Muscle of leg (tissue), 11 donors: ENCODE measurements around the gene CACNA1S. TPM values are rescaled to one million over a fixed set of nuclear protein-coding genes. Genes with fewer than 3 reads are reported as not detected.
A peak's percentile ranks its signal among the peaks of the same experiment; 100 is the strongest.

ENCODE experiments used
- DNase-seq: peaks from one replicate; pipeline ENCODE4 v3.0.0; 2013
- H3K27ac ChIP-seq: one replicate; pipeline ENCODE4 v1.5.1; 2013; ENCODE audit warnings: mild to moderate bottlenecking, low read length, control low read depth
- H3K27me3 ChIP-seq: one replicate; pipeline ENCODE4 v1.6.1; 2013; ENCODE audit warnings: low read length; ENCODE audit not compliant: control insufficient read depth, insufficient read depth
- H3K36me3 ChIP-seq: one replicate; pipeline ENCODE4 v1.6.1; 2013; ENCODE audit warnings: low read length; ENCODE audit not compliant: control insufficient read depth, insufficient read depth
- H3K4me1 ChIP-seq: one replicate; pipeline ENCODE4 v1.6.1; 2013; ENCODE audit warnings: low read length; ENCODE audit not compliant: control insufficient read depth, insufficient read depth
- H3K4me3 ChIP-seq: one replicate; pipeline ENCODE4 v1.5.1; 2013; ENCODE audit warnings: low read length, control low read depth
- H3K9me3 ChIP-seq: replicated peaks from 2 replicates; pipeline ENCODE4 v1.6.1; 2013; ENCODE audit warnings: low read depth, low read length; ENCODE audit not compliant: control insufficient read depth
- WGBS: methylation state at CpG from one replicate; pipeline ENCODE4 v1.1.5; 2013; ENCODE audit warnings: missing lambda C conversion rate; ENCODE audit not compliant: insufficient coverage; 5-methylcytosine and 5-hydroxymethylcytosine counted together
- polyA plus RNA-seq, 8 donors: library from polyadenylated mRNA; unstranded; fragments of 120-200 nt; gene quantifications; one replicate each; pipeline versions ENCODE4 v1.2.1 to v1.2.3, GENCODE V29; 2013; ENCODE audit warnings: inconsistent platforms in 1 of 8, low replicate concordance in 1 of 8; ENCODE audit not compliant: insufficient read length in 8 of 8, insufficient read depth in 1 of 8
- total RNA-seq: library from RNA; stranded (reverse); fragments of 120-200 nt; gene quantifications from one replicate; pipeline ENCODE4 v1.2.4, GENCODE V29; 2013

CACNA1S gene
- total and polyA plus RNA-seq, 9 donors = 26.1 to 55.2 (median 41.5) TPM

GRCh38 chr1:201020040-201020591 is 92.1 kb downstream of the CACNA1S start:
- WGBS = 75% methylated on average over 2 of the region's 4 CpGs
- Histone ChIP-seq H3K9me3 (no peaks in the 10 kb centered on the region), H3K4me3 (no peak overlapping the region), H3K4me1 (peaks cover 59% of the 10 kb centered on the region), H3K36me3 (no peaks in the 10 kb centered on the region), H3K27ac (peak overlapping the region; percentile 3), H3K27me3 (peaks cover 30% of the 10 kb centered on the region)
- DNase-seq = no peak

- Histone ChIP-seq H3K4me3 (no peak overlapping the region), H3K4me1 (peaks cover 60% of the 10 kb centered on the region), H3K27me3 (peaks cover 32% of the 10 kb centered on the region), H3K36me3 (no peaks in the 10 kb centered on the region), H3K9me3 (no peaks in the 10 kb centered on the region), H3K27ac (peak overlapping the region; percentile 3)
- 64% methylated on average over 2 of the region's 5 CpGs for WGBS
- DNase-seq = peak; percentile 45
These were observed 92.8 kb downstream of the CACNA1S start for GRCh38 chr1:201019321-201019977.

GRCh38 chr1:201017828-201018163 is 94.4 kb downstream of the CACNA1S start:
- H3K4me1 ChIP-seq = peaks cover 59% of the 10 kb centered on the region
- no peak overlapping the region for H3K27ac ChIP-seq
- DNase-seq = no peak
- H3K4me3 ChIP-seq = no peak overlapping the region
- H3K36me3 ChIP-seq = no peaks in the 10 kb centered on the region
- WGBS = 80% methylated on average over 1 of the region's 2 CpGs
- no peaks in the 10 kb centered on the region for H3K9me3 ChIP-seq
- H3K27me3 ChIP-seq = peaks cover 40% of the 10 kb centered on the region

- peaks cover 37% of the 10 kb centered on the region for H3K27me3 ChIP-seq
- no peak overlapping the region for H3K27ac ChIP-seq
- WGBS = 37% methylated on average over 3 of the region's 9 CpGs
- no peak for DNase-seq
- no peaks in the 10 kb centered on the region for H3K36me3 ChIP-seq
- peaks cover 57% of the 10 kb centered on the region for H3K4me1 ChIP-seq
- H3K4me3 ChIP-seq = no peak overlapping the region
- H3K9me3 ChIP-seq = no peaks in the 10 kb centered on the region
These were observed 95.0 kb downstream of the CACNA1S start for GRCh38 chr1:201016943-201017827.

GRCh38 chr1:201016211-201016651 is 96.0 kb downstream of the CACNA1S start:
- 6% methylated on average over 8 of the region's 10 CpGs for WGBS
- H3K27me3 ChIP-seq = peaks cover 32% of the 10 kb centered on the region
- DNase-seq = peak; percentile 68
- no peaks in the 10 kb centered on the region for H3K9me3 ChIP-seq
- no peak overlapping the region for H3K4me3 ChIP-seq
- H3K4me1 ChIP-seq = peaks cover 57% of the 10 kb centered on the region
- peak overlapping the region; percentile 21 for H3K27ac ChIP-seq
- H3K36me3 ChIP-seq = no peaks in the 10 kb centered on the region

GRCh38 chr1:201015551-201016091 is 96.6 kb downstream of the CACNA1S start:
- peaks cover 54% of the 10 kb centered on the region for H3K4me1 ChIP-seq

GRCh38 chr1:201014816-201015200 is 97.4 kb downstream of the CACNA1S start:
- peaks cover 25% of the 10 kb centered on the region for H3K27me3 ChIP-seq
- no peaks in the 10 kb centered on the region for H3K36me3 ChIP-seq
- peaks cover 50% of the 10 kb centered on the region for H3K4me1 ChIP-seq
- no CpG with 5 or more reads among the region's 3 CpGs for WGBS
- H3K4me3 ChIP-seq = no peak overlapping the region
- DNase-seq = no peak
- H3K27ac ChIP-seq = no peak overlapping the region
- H3K9me3 ChIP-seq = no peaks in the 10 kb centered on the region

More at GRCh38 chr1:201015551-201016091, 96.6 kb downstream of the CACNA1S start:
- Histone ChIP-seq H3K36me3 (no peaks in the 10 kb centered on the region), H3K27me3 (peaks cover 29% of the 10 kb centered on the region), H3K4me3 (no peak overlapping the region), H3K9me3 (no peaks in the 10 kb centered on the region), H3K27ac (peak overlapping the region; percentile 35)
- WGBS = 62% methylated on average over 2 of the region's 5 CpGs
- no peak for DNase-seq

GRCh38 chr1:201013991-201014815 is 98.0 kb downstream of the CACNA1S start:
- H3K27ac ChIP-seq = no peak overlapping the region
- 47% methylated on average over 18 of the region's 33 CpGs for WGBS
- H3K9me3 ChIP-seq = no peaks in the 10 kb centered on the region
- H3K4me1 ChIP-seq = peaks cover 50% of the 10 kb centered on the region
- H3K4me3 ChIP-seq = no peak overlapping the region
- no peak for DNase-seq
- peaks cover 25% of the 10 kb centered on the region for H3K27me3 ChIP-seq
- no peaks in the 10 kb centered on the region for H3K36me3 ChIP-seq

- peaks cover 25% of the 10 kb centered on the region for H3K27me3 ChIP-seq
- H3K9me3 ChIP-seq = no peaks in the 10 kb centered on the region
- H3K27ac ChIP-seq = no peak overlapping the region
- H3K4me3 ChIP-seq = no peak overlapping the region
- WGBS = 76% methylated on average over 3 of the region's 4 CpGs
- DNase-seq = no peak
- H3K36me3 ChIP-seq = no peaks in the 10 kb centered on the region
- H3K4me1 ChIP-seq = peaks cover 45% of the 10 kb centered on the region
These were observed 99.2 kb downstream of the CACNA1S start for GRCh38 chr1:201013031-201013485.
